GM19025 (cell line): Measurements from ENCODE around the gene NKX6-1.

Experiments used
- ATAC-seq: cut with Tn5 transposase; IDR thresholded peaks from one replicate; pipeline ENCODE4 v1.9.1; 2021; ENCODE audit warnings: mild to moderate bottlenecking, low read depth, moderate library complexity; ENCODE audit not compliant: unreplicated experiment

Gene NKX6-1

DNA sequence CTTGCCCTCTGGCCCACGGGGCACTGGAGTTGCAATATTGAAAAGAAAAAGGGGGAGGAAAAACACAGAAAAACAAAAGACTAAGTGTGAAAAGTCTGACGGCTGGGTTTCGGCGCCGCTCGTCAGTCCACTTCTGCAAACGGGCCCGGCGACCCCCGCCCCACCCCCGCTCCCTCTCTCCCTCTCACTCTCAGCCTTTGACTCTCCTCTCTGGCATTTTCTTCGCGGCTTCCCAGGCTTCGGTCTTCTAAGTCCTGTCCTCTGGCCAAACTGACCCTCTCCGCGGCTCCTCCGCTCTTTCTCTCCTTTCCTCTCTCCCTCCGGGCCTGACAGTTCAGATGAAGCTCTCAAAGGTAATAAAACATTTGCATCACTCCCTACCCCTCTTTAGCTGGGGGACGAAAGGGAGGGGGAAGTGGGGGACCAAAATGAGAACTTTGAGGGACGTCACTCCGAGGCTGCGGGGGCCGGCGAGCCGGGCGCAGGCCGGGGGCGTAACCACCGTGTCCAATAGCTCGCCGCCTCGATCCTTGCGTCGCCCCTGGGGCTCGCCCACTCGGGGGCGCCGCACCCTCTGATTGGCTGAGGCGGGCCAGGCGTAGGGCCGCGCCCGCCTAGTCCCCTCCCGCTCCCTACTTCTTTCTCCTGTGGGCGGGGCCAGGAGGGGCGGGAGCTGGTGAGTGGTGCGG, at the start of gene NKX6-1:
Gene NKX6-1 (minus strand): TSS at position 358 of the 689 bp plus-strand sequence. CDS start 1,064 bp downstream, outside the sequence.
- no peak for ATAC-seq

GRCh38 chr4:84547211-84547610, 48.1 kb upstream of the NKX6-1 start:
- no peak for ATAC-seq

DNA sequence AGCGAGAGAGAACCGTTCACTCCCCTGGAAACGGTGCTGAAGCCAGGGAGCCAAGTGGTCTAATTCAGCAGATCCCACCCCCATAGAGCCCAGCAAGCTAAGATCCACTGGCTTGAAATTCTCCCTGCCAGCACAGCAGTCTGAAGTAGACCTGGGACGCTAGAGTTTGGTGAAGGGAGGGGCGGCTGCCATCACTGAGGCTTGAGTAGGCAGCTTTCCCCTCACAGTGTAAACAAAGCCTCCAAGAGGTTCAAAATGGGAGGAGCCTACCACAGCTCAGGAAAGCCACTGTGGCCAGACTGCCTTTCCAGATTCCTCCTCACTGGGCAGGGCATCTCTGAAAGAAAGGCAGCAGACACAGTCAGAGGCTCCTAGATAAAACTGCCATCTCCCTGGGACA, 46.0 kb upstream of the NKX6-1 start:
- ATAC-seq = no peak

- ATAC-seq = no peak
Measured at GRCh38 chr4:84535901-84536300, 36.8 kb upstream of the NKX6-1 start.

DNA sequence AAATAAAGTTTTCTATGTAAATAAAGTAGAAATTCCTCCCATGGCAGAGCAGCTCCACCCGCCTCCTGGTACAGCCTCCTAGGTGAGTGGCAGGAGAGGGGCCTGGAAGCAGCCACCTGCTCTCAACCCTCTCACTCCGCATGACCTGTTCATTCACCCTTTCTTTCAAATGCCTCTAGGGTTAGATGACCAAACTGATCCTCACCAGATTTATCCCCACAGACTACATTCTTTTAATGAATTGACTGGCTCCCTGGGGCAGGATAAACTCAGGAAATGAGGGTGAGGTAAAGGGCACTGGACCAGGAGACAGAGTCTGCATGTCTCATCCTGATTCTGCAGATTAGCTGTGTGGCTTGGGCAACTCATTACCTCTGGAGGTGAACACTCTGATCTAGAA, 32.6 kb upstream of the NKX6-1 start:
- ATAC-seq = no peak

- ATAC-seq = no peak
Measured at GRCh38 chr4:84530871-84531270, 31.8 kb upstream of the NKX6-1 start.

- no peak for ATAC-seq
Measured at GRCh38 chr4:84530454-84530853, 31.4 kb upstream of the NKX6-1 start.

- no peak for ATAC-seq
Measured at GRCh38 chr4:84529169-84529751, 30.2 kb upstream of the NKX6-1 start.

- no peak for ATAC-seq
Measured at GRCh38 chr4:84527391-84527790, 28.3 kb upstream of the NKX6-1 start.

- no peak for ATAC-seq
Measured at GRCh38 chr4:84515075-84515474, 16.0 kb upstream of the NKX6-1 start.

GRCh38 chr4:84512277-84512676, 13.2 kb upstream of the NKX6-1 start:
- ATAC-seq = no peak

DNA sequence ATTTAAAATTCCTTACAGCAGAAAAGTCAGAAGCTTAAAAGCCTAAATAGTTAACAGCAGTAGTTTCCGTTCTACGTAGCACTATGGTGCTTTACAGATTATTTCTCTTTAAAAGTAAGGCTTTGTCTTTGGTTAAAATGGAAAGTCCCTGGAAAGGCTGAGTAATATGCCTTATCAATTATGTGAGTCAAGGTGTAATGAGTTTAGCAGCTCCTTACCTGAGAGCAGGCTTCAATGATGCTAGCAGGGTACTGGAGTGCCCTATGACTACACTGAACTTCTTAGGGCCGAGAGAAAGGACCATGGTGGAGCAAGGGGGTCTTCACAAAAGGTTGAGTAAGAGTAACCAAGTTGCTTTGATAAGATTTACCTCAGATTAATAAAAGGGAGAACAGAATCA, 12.6 kb upstream of the NKX6-1 start:
- no peak for ATAC-seq

DNA sequence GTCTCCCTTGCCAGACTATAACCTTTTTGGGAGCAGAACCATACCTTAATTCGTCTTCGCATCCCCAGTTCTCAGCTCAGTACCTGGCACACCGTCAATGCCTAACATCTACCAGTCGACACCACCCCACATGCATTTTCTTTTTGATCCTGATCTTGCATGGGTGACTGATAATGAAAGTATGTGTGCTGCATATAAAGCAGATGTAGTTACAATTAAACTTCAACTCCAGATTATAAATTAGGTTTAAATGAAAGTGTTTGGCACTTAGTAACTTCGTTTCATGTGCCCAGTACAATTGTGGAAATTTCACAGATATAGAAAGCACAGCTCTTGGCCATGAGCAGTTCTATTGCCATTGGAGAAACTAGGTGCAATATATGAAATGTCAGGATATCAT, 8.8 kb upstream of the NKX6-1 start:
- ATAC-seq = no peak

DNA sequence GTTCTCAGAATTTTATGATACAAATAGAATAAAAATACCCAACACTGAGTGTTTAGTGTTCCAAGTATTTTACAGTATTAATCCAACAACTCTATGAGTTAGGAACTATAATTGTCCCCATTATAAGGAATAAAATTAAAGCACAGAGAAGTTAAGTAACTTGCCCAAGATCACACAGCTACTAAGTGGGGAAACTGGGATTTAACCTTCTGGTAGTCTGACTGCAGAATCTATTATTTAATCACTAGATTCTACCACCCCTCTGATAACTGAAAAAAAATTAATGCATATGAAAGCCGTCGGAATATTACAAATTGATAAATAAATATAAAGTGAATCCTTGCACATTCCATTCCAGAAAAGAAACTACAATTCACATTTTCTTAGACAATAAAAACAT, 5.7 kb upstream of the NKX6-1 start:
- ATAC-seq = no peak

DNA sequence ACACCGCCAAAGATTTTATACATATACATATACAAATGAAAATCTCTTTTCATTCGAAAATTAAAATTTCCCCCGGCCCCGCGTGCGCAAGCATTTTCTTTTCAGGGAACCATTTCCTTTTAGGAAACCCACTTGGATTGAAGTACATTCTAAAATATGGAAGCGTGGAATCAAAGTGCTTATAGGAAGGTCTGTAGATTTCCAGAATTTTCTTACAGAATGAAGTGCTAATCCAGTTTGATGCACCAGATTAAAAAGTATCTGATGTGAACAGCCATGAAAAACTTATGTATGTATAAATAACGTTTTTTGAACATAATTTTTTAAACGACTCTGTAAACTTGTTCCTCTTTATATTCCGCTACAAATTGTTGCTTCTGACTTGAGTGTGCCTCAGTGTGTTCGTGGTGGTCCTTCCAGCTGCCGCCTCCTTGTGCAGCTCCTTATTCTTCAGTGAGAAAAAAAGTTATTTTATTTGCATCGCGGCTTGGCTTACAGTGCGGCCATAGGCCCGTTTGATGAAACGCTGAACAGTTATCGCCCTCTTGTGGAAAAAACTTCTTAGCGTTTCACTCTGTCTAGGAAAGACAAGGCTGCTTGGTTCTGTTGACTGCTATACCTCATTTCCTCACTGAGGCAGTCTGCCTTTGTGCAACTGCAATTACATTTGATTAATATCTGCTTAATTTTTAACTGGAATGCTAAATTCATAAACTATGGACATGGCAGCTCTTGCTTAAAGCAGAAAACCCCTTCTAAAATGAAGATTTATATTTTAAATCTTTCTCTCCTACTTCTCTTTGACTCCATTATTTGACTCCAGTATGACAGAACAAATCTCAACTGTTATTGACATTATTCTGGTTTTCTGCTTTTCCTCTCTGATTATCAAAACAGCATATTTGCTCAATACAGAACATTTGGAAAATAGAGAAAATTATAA, 4.7 kb upstream of the NKX6-1 start:
- ATAC-seq = peak; percentile 76

GRCh38 chr4:84502955-84503373, 3.9 kb upstream of the NKX6-1 start:
- ATAC-seq = no peak

DNA sequence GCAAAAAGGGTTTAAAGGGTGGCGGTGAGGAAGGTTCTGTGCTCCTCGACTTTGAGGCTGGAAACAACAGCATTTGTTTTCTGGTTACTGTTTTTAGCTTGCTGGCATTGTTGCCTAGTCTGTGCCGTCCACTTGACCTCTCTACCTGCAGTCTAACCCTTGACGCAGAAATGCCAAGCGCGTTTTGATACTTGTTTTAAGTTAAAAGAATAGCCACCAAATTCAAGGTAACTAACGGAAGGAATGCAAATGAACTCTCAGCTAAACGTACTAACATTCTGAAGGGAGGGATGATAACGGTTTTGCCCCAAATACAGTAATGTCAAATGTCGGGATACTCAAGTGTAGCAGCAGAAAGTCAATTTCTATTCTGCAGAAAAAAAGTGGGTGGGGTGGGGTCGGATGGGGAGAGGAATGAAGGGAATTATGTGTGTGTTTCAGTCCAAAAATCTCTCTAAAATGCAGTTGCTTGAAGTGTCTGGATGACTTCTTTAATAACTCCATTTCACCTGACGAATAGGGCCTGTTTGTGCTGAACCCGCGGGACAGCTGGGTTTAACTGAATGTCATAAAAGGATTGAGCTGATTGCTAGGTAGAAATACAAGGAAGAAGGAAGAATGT, 3.4 kb upstream of the NKX6-1 start:
- ATAC-seq = no peak

- ATAC-seq = no peak
Measured at GRCh38 chr4:84501721-84502267, 2.7 kb upstream of the NKX6-1 start.

DNA sequence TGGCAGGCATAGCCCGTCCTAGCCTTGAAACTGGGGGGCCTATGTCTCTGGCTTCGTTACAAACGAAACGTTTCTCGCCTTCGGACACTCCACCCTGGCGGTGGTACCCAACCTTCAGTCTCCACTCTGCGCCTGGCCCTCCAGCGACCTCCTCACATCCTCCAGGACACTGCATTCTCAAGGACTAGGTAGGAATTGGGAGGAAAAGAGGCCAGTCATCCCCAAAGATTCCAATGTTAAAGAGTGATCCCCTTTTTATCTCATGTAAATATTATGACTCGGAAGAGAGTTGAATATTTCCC, 2.1 kb upstream of the NKX6-1 start:
- ATAC-seq = no peak

GRCh38 chr4:84500386-84501201, 1.5 kb upstream of the NKX6-1 start:
- no peak for ATAC-seq
